ENCODE results near the gene SYNC. TPM values are rescaled to one million over a fixed set of nuclear protein-coding genes. Genes with fewer than 3 reads are reported as not detected.
"Not testable (repeated sequence)": the region's sequence is repeated elsewhere in the genome, so short reads cannot be mapped to it uniquely, and the experiment has no call there.

Gene SYNC
- total RNA-seq, 2 experiments from 2014 or later = not detected

GRCh38 chr1:32718036-32718435 is 15.5 kb upstream of the SYNC start:
- ATAC-seq (no peak), DNase-seq (no peak)
- ChIA-PET CTCF (no interaction called here), POLR2A (interaction anchor here (1.1 kb wide), 1 partner anchor 30 kb away, joined by 4 read pairs; no protein-coding TSS in a partner anchor)
- H3K9me3 Mint-ChIP-seq (ENCODE audit: low read depth) = no peaks in the 10 kb centered on the region
- intact Hi-C loops (cut with DNase I, micrococcal nuclease) = no loop called here
- no peak overlapping the region for H3K27ac Mint-ChIP-seq
- H3K36me3 Mint-ChIP-seq (ENCODE audit: low read depth) = no peaks in the 10 kb centered on the region
- peaks cover 8% of the 10 kb centered on the region for H3K4me1 Mint-ChIP-seq
- H3K27me3 Mint-ChIP-seq = peaks cover 5% of the 10 kb centered on the region
- H3K4me3 Mint-ChIP-seq = no peak overlapping the region

DNA sequence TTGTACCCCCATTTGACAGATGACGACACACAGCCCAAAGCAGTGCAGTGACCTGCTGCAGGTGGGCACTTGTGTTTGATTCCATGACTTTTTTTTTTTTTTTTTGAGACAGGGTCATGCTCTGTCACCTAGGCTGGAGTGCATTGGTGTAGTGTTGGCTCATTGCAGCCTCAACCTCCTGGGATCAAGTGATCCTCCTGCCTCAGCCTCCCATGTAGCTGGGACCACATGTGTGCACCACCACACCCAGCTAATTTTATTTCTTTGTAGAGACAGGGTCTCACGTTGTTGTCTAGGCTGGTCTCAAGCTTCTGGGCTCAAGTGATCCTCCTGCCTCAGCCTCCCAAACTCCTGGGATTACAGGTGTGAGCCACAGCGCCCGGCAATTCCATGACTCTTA is 14.9 kb upstream of the SYNC start:
- Mint-ChIP-seq H3K9me3 (ENCODE audit: low read depth) (no peaks in the 10 kb centered on the region), H3K27ac (no peak overlapping the region), H3K36me3 (ENCODE audit: low read depth) (no peaks in the 10 kb centered on the region), H3K4me3 (no peak overlapping the region), H3K27me3 (peaks cover 5% of the 10 kb centered on the region), H3K4me1 (peaks cover 8% of the 10 kb centered on the region)
- ATAC-seq (no peak), DNase-seq (no peak)
- intact Hi-C loops (cut with DNase I, micrococcal nuclease) = no loop called here
- CTCF ChIA-PET = no interaction called here
- POLR2A ChIA-PET = interaction anchor here (1.1 kb wide), 1 partner anchor 30 kb away, joined by 4 read pairs; no protein-coding TSS in a partner anchor

- Mint-ChIP-seq H3K4me3 (no peak overlapping the region), H3K4me1 (peaks cover 12% of the 10 kb centered on the region), H3K36me3 (ENCODE audit: low read depth) (no peaks in the 10 kb centered on the region), H3K27me3 (peaks cover 2% of the 10 kb centered on the region), H3K27ac (no peak overlapping the region), H3K9me3 (ENCODE audit: low read depth) (no peaks in the 10 kb centered on the region)
- ATAC-seq (peak; percentile 93), DNase-seq (peak; percentile 88)
- POLR2A ChIA-PET = no interaction called here
- CTCF ChIA-PET = interaction anchor here (0.6 to 1.0 kb wide), 6 partner anchors 11 to 157 kb away, joined by 3 to 5 read pairs (median 4); no protein-coding TSS in a partner anchor
- intact Hi-C loops (cut with DNase I, micrococcal nuclease) = no loop called here
These were observed 14.0 kb upstream of the SYNC start for GRCh38 chr1:32716312-32717148.

DNA sequence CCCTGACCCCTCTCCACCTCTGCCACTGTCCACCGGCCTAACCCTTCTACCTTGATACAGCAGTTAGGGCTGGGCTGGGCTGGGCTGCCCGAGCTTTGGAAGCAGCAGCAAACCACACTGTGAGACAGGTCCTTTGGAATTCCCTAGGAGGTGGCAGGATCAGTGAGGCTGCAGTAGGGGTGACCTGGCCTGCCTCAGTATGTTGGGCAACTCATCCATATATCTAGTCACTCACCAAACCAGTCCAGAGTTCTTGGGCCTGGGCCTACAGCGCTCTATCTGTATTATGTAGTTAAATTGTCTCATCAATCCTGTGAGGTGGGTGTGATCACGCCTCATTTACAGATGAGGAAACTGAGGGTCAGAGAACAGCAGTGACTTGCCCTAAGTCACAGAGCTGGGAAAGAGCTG is 13.3 kb upstream of the SYNC start:
- Mint-ChIP-seq H3K4me1 (peaks cover 12% of the 10 kb centered on the region), H3K9me3 (ENCODE audit: low read depth) (no peaks in the 10 kb centered on the region), H3K4me3 (no peak overlapping the region), H3K27ac (no peak overlapping the region), H3K27me3 (peaks cover 2% of the 10 kb centered on the region), H3K36me3 (ENCODE audit: low read depth) (no peaks in the 10 kb centered on the region)
- intact Hi-C loops (cut with DNase I, micrococcal nuclease) = no loop called here
- ChIA-PET POLR2A (no interaction called here), CTCF (interaction anchor here (0.6 to 1.0 kb wide), 5 partner anchors 10 to 156 kb away, joined by 3 to 5 read pairs (median 4); no protein-coding TSS in a partner anchor)
- ATAC-seq (no peak), DNase-seq (no peak)

DNA sequence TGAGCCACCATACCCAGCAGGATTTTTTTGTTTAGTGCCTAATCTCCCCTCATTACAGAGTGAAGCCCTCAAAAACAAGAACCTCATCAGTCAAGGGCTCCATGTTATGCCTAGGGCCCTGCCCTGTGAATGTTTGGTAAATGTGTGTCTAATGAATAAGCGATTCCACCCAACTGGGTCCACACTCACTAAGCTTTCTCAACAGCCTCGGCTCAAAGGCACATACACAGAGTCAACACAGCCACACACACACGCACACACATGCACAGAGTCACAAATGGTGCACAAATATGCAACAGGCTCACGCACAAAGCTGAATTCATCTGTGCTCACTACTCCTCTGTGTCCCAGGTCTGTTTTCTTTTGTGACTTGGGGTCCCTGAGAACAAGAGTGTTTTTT is 11.7 kb upstream of the SYNC start:
- no peaks in the 10 kb centered on the region for H3K36me3 Mint-ChIP-seq (ENCODE audit: low read depth)
- POLR2A ChIA-PET = no interaction called here
- intact Hi-C loops (cut with DNase I, micrococcal nuclease) = loop anchor here in 1 of 2 experiments (5.0 kb wide), 1 partner anchor 43 kb away; no protein-coding TSS in a partner anchor

GRCh38 chr1:32713081-32713480 is 10.5 kb upstream of the SYNC start:
- POLR2A ChIA-PET = interaction anchor here (0.6 to 0.7 kb wide), 2 partner anchors 78 to 98 kb away, joined by 3 to 11 read pairs; no protein-coding TSS in a partner anchor
- intact Hi-C loops (cut with DNase I, micrococcal nuclease) = loop anchor here (2.0 to 5.0 kb wide), 2 partner anchors 44 to 368 kb away; partner anchors contain the start of gene AZIN2 (in 1 of the 2)
- Mint-ChIP-seq H3K4me1 (peaks cover 12% of the 10 kb centered on the region), H3K36me3 (ENCODE audit: low read depth) (no peaks in the 10 kb centered on the region), H3K27me3 (no peaks in the 10 kb centered on the region), H3K4me3 (no peak overlapping the region), H3K27ac (no peak overlapping the region), H3K9me3 (ENCODE audit: low read depth) (no peaks in the 10 kb centered on the region)
- DNase-seq (no peak), ATAC-seq (no peak)
- CTCF ChIA-PET = interaction anchor here (0.6 to 6.8 kb wide), 19 partner anchors 8 to 348 kb away, joined by 3 to 156 read pairs (median 5); no protein-coding TSS in a partner anchor

More for the DNA sequence above, 11.7 kb upstream of the SYNC start:
- ATAC-seq (no peak), DNase-seq (no peak)
- Mint-ChIP-seq H3K9me3 (ENCODE audit: low read depth) (no peaks in the 10 kb centered on the region), H3K27me3 (no peaks in the 10 kb centered on the region), H3K4me3 (no peak overlapping the region), H3K27ac (no peak overlapping the region), H3K4me1 (peaks cover 12% of the 10 kb centered on the region)
- CTCF ChIA-PET = interaction anchor here (0.6 to 6.8 kb wide), 4 partner anchors 9 to 564 kb away, joined by 3 to 156 read pairs (median 4); no protein-coding TSS in a partner anchor

DNA sequence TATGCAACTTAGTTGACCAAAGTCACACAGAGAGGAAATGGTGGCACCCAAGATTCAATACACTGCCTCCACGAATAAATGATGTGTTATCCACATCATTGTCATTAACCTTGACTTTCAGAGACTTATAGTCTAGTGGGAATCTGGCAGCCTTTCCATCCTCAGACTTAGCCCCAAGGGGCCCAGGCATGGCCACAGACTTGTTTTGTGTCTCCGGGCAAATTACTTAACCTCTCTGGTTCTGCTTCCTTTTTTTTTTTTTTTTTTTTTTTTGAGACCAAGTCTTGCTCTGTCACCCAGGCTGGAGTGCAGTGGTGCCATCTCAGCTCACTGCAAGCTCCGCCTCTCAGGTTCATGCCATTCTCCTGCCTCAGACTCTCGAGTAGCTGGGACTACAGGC is 8.7 kb upstream of the SYNC start:
- H3K4me3 Mint-ChIP-seq; H3K4me1 Mint-ChIP-seq; H3K27ac Mint-ChIP-seq; ATAC-seq; H3K9me3 Mint-ChIP-seq (ENCODE audit: low read depth); POLR2A ChIA-PET; H3K36me3 Mint-ChIP-seq (ENCODE audit: low read depth); H3K27me3 Mint-ChIP-seq; DNase-seq: not testable (repeated sequence)
- intact Hi-C loops (cut with DNase I, micrococcal nuclease) = loop anchor here in 1 of 2 experiments (5.0 kb wide), 1 partner anchor 46 kb away; no protein-coding TSS in a partner anchor
- CTCF ChIA-PET = interaction anchor here (0.6 to 6.8 kb wide), 13 partner anchors 11 to 203 kb away, joined by 3 to 156 read pairs (median 8); no protein-coding TSS in a partner anchor

GRCh38 chr1:32709476-32709875 is 6.9 kb upstream of the SYNC start:
- Mint-ChIP-seq H3K9me3 (ENCODE audit: low read depth) (no peaks in the 10 kb centered on the region), H3K27me3 (peaks cover 7% of the 10 kb centered on the region), H3K36me3 (ENCODE audit: low read depth) (no peaks in the 10 kb centered on the region), H3K27ac (no peak overlapping the region), H3K4me3 (no peak overlapping the region), H3K4me1 (peaks cover 4% of the 10 kb centered on the region)
- ChIA-PET CTCF (interaction anchor here (0.7 to 6.8 kb wide), 4 partner anchors 11 to 575 kb away, joined by 3 to 156 read pairs (median 4); no protein-coding TSS in a partner anchor), POLR2A (no interaction called here)
- DNase-seq = no peak
- intact Hi-C loops (cut with DNase I, micrococcal nuclease) = no loop called here
- no peak for ATAC-seq

- no peak for DNase-seq
- ChIA-PET CTCF (interaction anchor here (0.7 to 6.8 kb wide), 4 partner anchors 11 to 575 kb away, joined by 3 to 156 read pairs (median 4); no protein-coding TSS in a partner anchor), POLR2A (no interaction called here)
- Mint-ChIP-seq H3K4me3 (no peak overlapping the region), H3K9me3 (ENCODE audit: low read depth) (no peaks in the 10 kb centered on the region), H3K4me1 (peaks cover 4% of the 10 kb centered on the region), H3K27me3 (peaks cover 11% of the 10 kb centered on the region), H3K27ac (no peak overlapping the region), H3K36me3 (ENCODE audit: low read depth) (no peaks in the 10 kb centered on the region)
- intact Hi-C loops (cut with DNase I, micrococcal nuclease) = no loop called here
- no peak for ATAC-seq
These were observed 6.5 kb upstream of the SYNC start for GRCh38 chr1:32709075-32709474.

DNA sequence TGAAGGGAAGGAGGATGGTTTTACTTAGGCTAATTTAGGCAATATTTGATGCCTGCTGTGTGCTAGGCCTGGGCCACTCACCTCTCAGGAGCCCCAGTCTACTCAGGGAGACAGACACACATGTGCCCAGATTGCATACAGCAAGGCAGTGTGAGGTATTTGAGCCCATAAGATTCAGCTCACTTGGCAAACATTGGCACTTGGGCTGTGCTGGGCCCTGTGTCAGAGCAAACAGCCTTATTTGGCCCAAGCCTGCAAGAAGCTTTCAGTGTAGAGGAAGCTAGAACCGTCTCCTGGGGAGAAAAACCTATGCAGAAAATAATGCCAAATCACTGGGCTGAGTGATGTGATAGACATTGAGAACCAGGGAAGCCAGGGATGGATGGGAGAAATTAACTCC is 3.9 kb upstream of the SYNC start:
- CTCF ChIA-PET = interaction anchor here (0.6 to 3.4 kb wide), 7 partner anchors 12 to 294 kb away, joined by 3 to 25 read pairs (median 3); no protein-coding TSS in a partner anchor
- Mint-ChIP-seq H3K36me3 (ENCODE audit: low read depth) (no peaks in the 10 kb centered on the region), H3K4me1 (peaks cover 9% of the 10 kb centered on the region), H3K27ac (no peak overlapping the region), H3K27me3 (peaks cover 24% of the 10 kb centered on the region), H3K9me3 (ENCODE audit: low read depth) (no peaks in the 10 kb centered on the region), H3K4me3 (no peak overlapping the region)
- no peak for ATAC-seq
- intact Hi-C loops (cut with DNase I, micrococcal nuclease) = no loop called here
- POLR2A ChIA-PET = interaction anchor here (0.6 kb wide), 1 partner anchor 74 kb away, joined by 3 read pairs; no protein-coding TSS in a partner anchor
- no peak for DNase-seq

DNA sequence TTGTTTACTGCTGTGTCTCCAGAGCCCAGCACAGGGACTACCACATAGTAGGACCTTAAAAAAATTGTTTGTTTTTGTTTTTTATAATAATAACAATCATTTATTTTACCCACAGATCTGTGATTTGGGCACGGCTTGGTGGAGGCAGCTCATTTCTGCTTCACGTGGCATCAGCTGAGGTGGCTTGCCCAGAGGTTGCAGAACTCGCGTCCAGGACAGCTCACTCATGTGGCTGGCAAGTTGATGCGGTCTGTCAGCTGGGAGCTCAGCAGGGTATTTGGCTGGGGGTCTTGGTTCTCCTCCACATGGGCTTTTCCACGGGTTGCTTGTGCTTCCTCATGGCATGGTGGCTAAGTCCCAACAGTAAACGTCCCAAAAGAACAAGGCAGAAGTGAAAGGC is 2.9 kb upstream of the SYNC start:
- Mint-ChIP-seq H3K4me1 (peaks cover 9% of the 10 kb centered on the region), H3K4me3 (no peak overlapping the region), H3K36me3 (ENCODE audit: low read depth) (no peaks in the 10 kb centered on the region), H3K27me3 (peaks cover 27% of the 10 kb centered on the region), H3K27ac (no peak overlapping the region), H3K9me3 (ENCODE audit: low read depth) (no peaks in the 10 kb centered on the region)
- CTCF ChIA-PET = interaction anchor here (0.7 to 3.4 kb wide), 8 partner anchors 11 to 293 kb away, joined by 3 to 25 read pairs (median 3); no protein-coding TSS in a partner anchor
- ATAC-seq (no peak), DNase-seq (no peak)
- POLR2A ChIA-PET = interaction anchor here (0.6 kb wide), 1 partner anchor 26 kb away, joined by 3 read pairs; no protein-coding TSS in a partner anchor
- intact Hi-C loops (cut with DNase I, micrococcal nuclease) = no loop called here

Data from activated CD4-positive, alpha-beta T cell treated with anti-CD3 and anti-CD28 coated beads for 36 hours (primary cell).